ENCODE measurements around the gene RPL7A. TPM values are rescaled to one million over a fixed set of nuclear protein-coding genes. Genes with fewer than 3 reads are reported as not detected.

Gene RPL7A
- polyA plus RNA-seq, 1 experiment = 3,329 TPM

DNA sequence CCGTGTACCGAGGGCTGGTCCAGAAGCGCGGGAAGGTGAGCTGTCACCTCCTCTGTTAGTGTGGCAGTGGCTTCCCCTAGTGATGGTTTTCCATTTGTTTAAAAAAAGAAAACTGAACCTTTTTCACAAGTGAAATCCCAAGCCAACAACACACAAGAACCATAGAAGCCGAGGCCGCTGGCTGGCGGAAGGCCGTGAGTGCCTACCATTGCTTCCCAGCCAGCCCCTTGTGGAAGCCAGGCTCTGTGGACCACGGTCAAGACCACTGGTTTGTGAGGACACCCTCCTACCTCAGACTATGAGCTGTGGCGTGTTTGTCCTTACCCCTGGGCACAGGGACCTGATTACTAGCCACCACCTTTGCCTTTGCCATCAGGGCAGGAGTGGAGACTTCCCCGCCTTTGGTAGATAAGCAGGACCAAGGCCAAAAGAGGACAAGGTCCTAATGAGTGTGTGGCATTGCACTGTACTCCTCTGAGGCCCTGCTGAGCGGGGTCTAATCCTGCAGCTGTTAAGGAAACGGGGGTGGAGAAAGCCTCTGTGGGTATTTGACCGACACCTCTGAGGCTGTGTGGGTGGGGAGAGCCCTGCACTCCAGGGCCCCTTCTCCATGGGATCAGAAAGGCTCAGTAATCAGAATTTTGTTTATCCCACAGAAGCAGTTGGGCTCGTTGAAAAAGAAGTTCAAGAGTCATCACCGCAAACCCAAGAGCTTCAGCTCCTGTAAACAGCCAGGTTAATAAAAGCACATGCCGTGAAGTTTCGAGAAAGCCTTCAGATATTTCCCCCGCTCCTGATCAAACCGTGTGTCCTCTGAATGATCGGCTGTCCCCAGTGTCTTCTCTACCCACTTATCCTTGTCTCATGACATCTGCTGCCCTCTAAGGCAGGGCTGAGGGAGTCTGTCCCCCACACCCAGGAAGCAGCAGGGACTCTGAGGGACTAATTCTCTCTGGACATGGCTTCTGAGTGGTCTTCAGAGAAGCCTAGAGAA, 12.7 kb downstream of the RPL7A start:
- TF ChIP-seq, protein P1, sequence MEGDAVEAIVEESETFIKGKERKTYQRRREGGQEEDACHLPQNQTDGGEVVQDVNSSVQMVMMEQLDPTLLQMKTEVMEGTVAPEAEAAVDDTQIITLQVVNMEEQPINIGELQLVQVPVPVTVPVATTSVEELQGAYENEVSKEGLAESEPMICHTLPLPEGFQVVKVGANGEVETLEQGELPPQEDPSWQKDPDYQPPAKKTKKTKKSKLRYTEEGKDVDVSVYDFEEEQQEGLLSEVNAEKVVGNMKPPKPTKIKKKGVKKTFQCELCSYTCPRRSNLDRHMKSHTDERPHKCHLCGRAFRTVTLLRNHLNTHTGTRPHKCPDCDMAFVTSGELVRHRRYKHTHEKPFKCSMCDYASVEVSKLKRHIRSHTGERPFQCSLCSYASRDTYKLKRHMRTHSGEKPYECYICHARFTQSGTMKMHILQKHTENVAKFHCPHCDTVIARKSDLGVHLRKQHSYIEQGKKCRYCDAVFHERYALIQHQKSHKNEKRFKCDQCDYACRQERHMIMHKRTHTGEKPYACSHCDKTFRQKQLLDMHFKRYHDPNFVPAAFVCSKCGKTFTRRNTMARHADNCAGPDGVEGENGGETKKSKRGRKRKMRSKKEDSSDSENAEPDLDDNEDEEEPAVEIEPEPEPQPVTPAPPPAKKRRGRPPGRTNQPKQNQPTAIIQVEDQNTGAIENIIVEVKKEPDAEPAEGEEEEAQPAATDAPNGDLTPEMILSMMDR (IDR thresholded peaks at IDR 0.05; ENCODE audit: insufficient read depth, low read depth, low read length) = no peak
- Histone ChIP-seq H3K36me3 (ENCODE audit: control insufficient read depth, insufficient read depth, low read length) (peaks cover 30% of the 10 kb centered on the region), H3K4me3 (ENCODE audit: low read depth, low read length) (no peak overlapping the region), H3K27me3 (ENCODE audit: control insufficient read depth, insufficient read depth, low read length) (no peaks in the 10 kb centered on the region)
- ChIA-PET POLR2A (no interaction called here), CTCF (interaction anchor here (1.0 to 2.1 kb wide), 3 partner anchors 8 to 173 kb away, joined by 3 to 5 read pairs (median 4); no protein-coding TSS in a partner anchor)
- no peak for DNase-seq (ENCODE audit: low read depth)

DNA sequence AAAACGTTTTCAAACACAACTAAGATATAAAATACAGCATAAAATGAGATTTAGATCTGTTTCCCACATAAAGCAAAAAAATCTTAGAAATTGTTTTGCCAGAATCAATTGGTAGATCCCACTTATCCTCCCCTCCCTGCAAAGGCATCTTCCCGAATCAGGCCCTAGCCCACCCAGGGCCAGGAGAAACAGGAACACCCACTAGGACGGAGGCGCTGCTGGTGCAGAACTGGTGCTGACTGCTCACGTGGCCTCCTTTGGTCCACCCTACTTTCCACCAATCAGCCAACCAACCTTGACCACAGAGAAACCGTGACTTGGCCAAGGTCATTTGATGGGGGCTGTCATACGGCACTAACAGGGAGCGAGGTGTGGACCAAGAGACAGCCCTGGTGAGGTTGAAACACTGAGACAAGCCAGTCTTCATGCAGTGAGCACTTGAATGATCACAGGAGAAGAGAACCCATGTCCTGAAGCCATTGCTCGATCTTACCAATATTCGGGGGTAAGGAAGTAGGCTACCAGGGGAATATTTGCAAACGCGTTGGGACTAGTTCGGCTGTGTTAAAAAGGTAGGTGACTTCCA, 13.6 kb downstream of the RPL7A start:
- Histone ChIP-seq H3K4me3 (ENCODE audit: low read depth, low read length) (no peak overlapping the region), H3K27me3 (ENCODE audit: control insufficient read depth, insufficient read depth, low read length) (no peaks in the 10 kb centered on the region), H3K36me3 (ENCODE audit: control insufficient read depth, insufficient read depth, low read length) (peaks cover 35% of the 10 kb centered on the region)
- CTCF ChIA-PET = interaction anchor here (0.8 to 1.9 kb wide), 3 partner anchors 10 to 42 kb away, joined by 4 to 5 read pairs (median 4); no protein-coding TSS in a partner anchor
- POLR2A ChIA-PET = no interaction called here
- no peak for DNase-seq (ENCODE audit: low read depth)
- TF ChIP-seq, protein P1 (IDR thresholded peaks at IDR 0.05; ENCODE audit: insufficient read depth, low read depth, low read length) = no peak

DNA sequence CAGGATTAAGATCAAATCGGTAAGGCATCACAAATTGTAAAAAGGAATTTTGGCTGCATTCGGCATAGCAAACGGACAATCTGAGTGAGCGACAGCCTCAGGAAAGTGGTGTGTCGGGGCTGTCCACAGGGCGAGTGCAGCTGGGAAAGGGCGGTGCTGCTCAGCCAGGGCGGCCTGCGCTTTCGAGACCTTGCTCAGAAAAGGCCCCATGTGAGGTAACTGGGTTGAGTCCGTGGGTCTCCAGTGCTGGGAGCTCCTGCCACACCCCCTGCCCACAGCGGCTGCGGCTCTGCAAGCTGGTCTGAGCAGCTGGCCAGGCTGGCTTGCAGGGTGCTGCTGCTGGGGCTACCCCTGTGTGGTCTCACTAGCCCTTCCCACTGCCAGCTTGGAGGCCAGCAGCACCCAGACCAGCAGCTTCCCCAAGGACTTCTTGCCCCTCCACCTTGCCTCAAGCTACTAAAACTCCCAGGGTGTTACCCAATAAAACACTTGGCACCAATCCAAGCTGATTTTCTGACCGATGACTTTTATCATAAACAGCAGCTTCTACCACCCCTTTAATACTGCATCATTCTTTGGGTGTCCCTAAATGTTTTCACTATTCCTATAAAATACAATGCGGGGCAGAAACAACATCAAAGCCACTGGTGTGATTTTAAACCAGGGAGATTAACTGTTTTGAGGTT, 14.5 kb downstream of the RPL7A start:
- POLR2A ChIA-PET = no interaction called here
- peaks cover 43% of the 10 kb centered on the region for H3K36me3 ChIP-seq (ENCODE audit: control insufficient read depth, insufficient read depth, low read length)
- DNase-seq (ENCODE audit: low read depth) = no peak
- CTCF ChIA-PET = interaction anchor here (0.6 to 1.9 kb wide), 3 partner anchors 33 to 181 kb away, joined by 3 to 5 read pairs (median 4); no protein-coding TSS in a partner anchor
- TF ChIP-seq, protein P1 (IDR thresholded peaks at IDR 0.05; ENCODE audit: insufficient read depth, low read depth, low read length) = no peak
- no peaks in the 10 kb centered on the region for H3K27me3 ChIP-seq (ENCODE audit: control insufficient read depth, insufficient read depth, low read length)
- H3K4me3 ChIP-seq (ENCODE audit: low read depth, low read length) = no peak overlapping the region

DNA sequence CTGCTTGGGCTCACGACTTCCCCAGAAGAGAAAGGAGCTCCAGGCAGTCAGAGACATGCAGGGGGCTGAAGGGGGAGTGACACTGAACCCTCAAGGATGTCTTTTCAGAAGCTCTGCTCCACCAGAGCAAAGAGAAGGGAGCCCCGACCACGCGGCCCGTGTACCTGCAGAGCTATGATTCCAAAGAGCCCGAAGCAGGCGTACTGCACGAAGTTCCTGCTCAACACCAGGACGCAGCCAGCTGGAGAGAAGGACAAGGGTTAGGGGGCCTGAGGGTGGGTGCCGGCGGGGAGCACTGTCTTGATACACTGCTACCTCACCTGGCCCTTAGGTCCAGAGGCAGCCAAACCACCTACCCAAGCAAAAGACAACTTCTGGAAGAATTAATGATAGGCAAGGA, 18.4 kb downstream of the RPL7A start:
- ChIA-PET CTCF (interaction anchor here (0.9 kb wide), 1 partner anchor 120 kb away, joined by 3 read pairs; no protein-coding TSS in a partner anchor), POLR2A (no interaction called here)
- Histone ChIP-seq H3K27me3 (ENCODE audit: control insufficient read depth, insufficient read depth, low read length) (no peaks in the 10 kb centered on the region), H3K36me3 (ENCODE audit: control insufficient read depth, insufficient read depth, low read length) (peaks cover 52% of the 10 kb centered on the region), H3K4me3 (ENCODE audit: low read depth, low read length) (no peak overlapping the region)
- TF ChIP-seq, protein P1 (IDR thresholded peaks at IDR 0.05; ENCODE audit: insufficient read depth, low read depth, low read length) = no peak
- DNase-seq (ENCODE audit: low read depth) = no peak

All from BJ (cell line).